MV-4-11 (cell line): Measurements from ENCODE around the gene CTDNEP1.
A peak's percentile ranks its signal among the peaks of the same experiment; 100 is the strongest.

Experiments used
- DNase-seq: peaks from one replicate; lab custom pipeline; 2025; lab: John Stamatoyannopoulos, UW

CTDNEP1 gene

GRCh38 chr17:7251661-7252175, at the start of gene CTDNEP1:
TSS of gene CTDNEP1 (minus strand) at chr17:7251734. CDS start at chr17:7251296, 438 bp downstream.
- peak; percentile 99 for DNase-seq

DNA sequence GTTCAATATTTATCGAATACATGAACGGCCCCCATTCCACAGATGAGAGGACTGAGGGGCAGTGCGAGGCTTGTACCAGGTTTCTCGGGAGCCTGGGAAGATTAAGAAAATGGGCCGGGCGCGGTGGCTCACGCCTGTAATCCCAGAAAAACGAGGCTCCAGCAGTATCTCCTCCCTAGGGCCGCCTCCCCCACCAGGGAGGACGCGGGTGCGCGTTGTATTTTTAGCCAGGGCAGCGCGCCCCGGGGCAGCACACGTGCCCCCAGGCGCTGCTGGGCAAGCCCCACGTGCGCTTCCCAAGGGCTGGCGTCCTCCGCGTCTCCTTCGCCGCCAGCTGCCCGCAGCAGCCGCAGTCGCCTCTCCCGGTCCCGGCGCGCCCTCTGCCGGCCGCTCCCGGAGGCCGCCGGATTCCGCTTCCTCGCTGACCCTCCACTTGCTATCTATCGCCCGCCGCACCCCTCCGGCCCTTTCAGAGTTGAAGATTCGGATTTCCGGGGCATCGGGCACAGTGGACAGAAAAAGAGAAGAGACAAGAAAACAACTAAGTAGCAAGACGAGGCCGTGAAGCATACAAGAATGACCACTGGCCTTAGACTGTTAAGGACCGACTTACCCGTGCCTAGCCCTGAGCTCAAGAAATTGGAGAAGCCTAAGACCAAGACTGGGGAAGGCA, 44.8 kb upstream of the CTDNEP1 start:
- DNase-seq, result peak; percentile 77

GRCh38 chr17:7295230-7296180, 44.0 kb upstream of the CTDNEP1 start:
- no peak for DNase-seq

GRCh38 chr17:7294614-7295153, 43.1 kb upstream of the CTDNEP1 start, which contains the start of gene YBX2:
TSS of gene YBX2 (minus strand) at chr17:7294639. CDS start at chr17:7294500, 139 bp downstream.
- peak; percentile 23 for DNase-seq

GRCh38 chr17:7293816-7294613, 42.5 kb upstream of the CTDNEP1 start:
- no peak for DNase-seq

GRCh38 chr17:7293159-7293558, 41.6 kb upstream of the CTDNEP1 start:
- DNase-seq, result peak; percentile 56

GRCh38 chr17:7292729-7293128, 41.2 kb upstream of the CTDNEP1 start:
- DNase-seq, result no peak

DNA sequence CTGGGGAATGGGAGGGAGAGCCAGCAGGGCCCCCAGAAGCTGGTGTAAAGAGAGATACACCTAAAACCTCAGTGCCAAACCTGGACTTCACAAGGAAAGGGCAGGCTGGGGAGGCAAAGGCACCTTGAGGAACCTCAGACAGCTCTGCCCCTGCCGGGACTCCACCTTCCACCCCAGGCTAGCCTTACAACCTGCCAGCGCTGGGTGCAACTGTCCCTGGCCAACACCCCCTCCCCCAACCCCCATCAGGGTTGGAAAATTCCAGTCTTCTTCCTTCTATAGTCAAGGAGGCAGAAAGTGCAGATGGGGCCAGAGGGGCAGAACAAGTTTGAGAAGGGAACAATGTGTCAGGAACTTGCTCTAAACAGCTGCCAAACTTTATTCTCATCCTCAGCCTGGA, 40.7 kb upstream of the CTDNEP1 start:
- no peak for DNase-seq

GRCh38 chr17:7290685-7291084, 39.2 kb upstream of the CTDNEP1 start:
- DNase-seq, result no peak

DNA sequence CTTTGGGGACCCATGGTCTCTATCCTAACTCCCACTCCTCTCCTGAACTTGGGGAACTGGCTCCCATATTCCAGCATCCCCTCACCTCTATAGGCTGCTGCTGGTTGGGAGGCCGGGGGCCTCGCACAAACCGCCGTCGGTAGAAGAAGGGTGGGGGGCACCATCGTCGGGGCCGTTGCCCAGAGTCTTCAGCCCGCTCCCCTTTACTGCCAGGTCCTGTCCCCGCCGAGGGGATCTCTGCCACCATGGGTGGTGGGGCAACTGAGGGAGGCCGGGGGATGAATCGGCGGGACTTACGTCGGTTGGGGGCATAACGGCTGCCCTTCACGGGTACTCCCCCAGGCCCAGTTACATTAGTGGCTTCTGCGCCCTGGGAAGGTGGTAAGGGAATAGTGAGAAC, 38.6 kb upstream of the CTDNEP1 start:
- no peak for DNase-seq

DNA sequence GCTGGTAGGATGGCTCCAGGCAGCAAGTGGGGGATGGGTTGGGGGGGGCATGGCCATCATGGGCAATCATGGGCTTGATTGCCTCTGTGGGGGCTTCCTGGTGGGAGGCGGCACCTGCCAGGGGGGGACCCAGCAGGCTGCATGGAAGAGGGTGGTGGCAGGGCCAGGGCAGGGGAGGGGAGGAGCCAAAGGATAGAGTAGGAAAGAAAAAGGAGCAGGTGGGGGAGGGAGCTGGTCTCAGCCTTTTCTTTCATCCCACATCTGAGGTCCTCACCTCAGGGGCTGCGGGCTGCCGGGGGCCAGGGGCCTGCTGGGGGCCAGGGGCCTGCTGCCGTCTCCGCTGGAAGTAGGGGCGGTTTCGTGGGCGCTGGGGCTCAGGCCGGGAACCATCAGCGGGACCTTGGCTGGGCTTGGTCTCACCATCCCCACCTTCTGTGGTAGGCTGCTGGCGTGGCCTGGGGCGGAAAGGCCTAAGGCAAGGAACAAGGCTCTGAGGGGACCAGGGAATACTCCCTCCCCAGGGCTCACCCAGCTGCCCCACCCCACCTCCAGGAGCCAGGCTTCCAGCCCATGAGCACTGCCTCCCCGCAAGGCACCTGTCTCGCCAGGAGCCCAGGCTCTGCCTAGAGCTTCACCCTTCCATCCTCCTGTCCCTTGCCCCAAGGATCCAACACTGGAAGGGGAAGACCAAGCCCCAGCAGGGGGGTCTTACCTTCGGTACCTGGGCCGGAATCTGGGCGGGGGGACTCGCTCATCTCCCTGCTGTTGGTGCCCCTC, 37.9 kb upstream of the CTDNEP1 start:
- no peak for DNase-seq

GRCh38 chr17:7285679-7286078, 34.1 kb upstream of the CTDNEP1 start:
- DNase-seq, result no peak

GRCh38 chr17:7284911-7285310, 33.4 kb upstream of the CTDNEP1 start:
- DNase-seq, result no peak

DNA sequence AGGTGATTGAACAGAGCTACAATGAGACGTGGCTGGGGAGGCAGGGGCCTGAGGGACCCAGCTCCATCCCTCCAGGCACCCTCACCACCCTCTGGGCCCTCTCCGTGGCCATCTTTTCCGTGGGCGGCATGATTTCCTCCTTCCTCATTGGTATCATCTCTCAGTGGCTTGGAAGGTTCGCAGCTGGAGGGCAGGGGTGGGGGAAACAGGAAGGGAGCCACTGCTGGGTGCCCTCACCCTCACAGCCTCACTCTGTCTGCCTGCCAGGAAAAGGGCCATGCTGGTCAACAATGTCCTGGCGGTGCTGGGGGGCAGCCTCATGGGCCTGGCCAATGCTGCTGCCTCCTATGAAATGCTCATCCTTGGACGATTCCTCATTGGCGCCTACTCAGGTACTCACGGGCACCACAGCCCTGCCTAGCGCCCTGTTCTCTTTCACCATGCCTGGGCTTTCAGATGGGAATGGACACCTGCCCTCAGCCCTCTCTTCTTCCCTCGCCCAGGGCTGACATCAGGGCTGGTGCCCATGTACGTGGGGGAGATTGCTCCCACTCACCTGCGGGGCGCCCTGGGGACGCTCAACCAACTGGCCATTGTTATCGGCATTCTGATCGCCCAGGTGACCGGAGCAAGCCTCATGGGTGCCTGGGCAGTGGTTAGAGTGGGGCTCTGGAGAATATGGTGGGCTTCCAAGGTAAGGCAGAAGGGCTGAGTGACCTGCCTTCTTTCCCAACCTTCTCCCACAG, 32.1 kb upstream of the CTDNEP1 start:
- DNase-seq, result no peak

GRCh38 chr17:7282752-7283321, 31.3 kb upstream of the CTDNEP1 start:
- DNase-seq, result no peak

- no peak for DNase-seq
Observed at GRCh38 chr17:7281953-7282751, 30.6 kb upstream of the CTDNEP1 start.

DNA sequence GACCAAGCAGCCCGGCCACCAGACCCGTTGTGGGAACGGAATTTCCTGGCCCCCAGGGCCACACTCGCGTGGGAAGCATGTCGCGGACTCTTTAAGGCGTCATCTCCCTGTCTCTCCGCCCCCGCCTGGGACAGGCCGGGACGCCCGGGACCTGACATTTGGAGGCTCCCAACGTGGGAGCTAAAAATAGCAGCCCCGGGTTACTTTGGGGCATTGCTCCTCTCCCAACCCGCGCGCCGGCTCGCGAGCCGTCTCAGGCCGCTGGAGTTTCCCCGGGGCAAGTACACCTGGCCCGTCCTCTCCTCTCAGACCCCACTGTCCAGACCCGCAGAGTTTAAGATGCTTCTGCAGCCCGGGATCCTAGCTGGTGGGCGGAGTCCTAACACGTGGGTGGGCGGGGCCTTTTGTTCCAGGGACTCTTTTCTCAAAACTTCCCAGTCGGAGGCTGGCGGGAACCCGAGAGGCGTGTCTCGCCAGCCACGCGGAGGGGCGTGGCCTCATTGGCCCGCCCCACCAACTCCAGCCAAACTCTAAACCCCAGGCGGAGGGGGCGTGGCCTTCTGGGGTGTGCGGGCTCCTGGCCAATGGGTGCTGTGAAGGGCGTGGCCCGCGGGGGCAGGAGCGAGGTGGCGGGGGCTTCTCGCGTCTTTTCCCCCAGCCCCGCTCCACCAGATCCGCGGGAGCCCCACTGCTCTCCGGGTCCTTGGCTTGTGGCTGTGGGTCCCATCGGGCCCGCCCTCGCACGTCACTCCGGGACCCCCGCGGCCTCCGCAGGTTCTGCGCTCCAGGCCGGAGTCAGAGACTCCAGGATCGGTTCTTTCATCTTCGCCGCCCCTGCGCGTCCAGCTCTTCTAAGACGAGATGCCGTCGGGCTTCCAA, 29.8 kb upstream of the CTDNEP1 start, which contains the start of gene SLC2A4:
TSS of gene SLC2A4 (plus strand) at position 645 of the 879 bp plus-strand sequence. CDS start at position 862, 217 bp downstream.
- DNase-seq, result peak; percentile 95
